ENCODE data around the gene CLNS1A. TPM values are rescaled to one million over a fixed set of nuclear protein-coding genes. Genes with fewer than 3 reads are reported as not detected.
"Not testable (repeated sequence)": the region's sequence is repeated elsewhere in the genome, so short reads cannot be mapped to it uniquely, and the experiment has no call there.

Gene CLNS1A
- 236 and 286 TPM in 2 replicates for total RNA-seq (2014; rRNA removed; shearing (Covaris generic))

DNA sequence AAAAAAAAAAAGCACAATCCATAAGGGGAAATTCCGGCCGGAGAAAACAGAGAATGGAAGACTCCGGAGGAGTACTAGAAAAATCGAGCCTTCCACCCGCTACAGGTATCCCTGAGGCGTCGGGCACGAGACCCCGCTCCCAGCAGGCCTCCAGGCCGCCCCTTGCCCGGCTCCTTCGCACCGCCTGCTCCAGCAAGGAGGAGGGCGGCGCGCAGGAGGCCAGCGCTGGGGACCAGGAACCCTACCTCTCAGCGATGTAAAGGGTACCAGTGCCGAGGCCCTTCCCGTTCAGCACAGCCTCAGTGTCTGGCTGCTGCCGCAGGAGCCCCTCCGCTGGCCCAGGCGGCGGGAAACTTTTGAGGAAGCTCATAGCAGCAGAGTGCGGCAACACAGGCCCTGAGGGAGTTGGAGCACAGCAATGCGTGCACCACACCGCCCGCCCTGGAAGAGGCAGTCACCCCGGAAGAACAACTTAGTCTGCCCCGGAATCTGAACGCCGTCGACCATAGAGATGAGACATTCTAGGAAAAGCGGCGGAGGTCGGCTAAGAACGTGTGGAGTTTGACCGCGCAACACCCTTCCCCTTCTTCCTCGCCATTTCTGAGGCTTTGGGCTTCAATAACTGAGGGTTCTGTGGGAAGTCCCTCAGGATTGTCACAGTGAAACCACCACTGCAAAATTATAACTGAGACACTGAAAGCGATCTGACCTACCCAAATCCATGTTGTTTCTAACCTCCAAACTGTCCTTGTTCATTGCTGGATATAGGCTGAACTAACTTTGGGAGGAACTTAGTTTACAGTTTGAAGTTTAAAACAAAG lies at the start of gene CLNS1A:
CLNS1A (minus strand) TSS at position 450 of the 821 bp plus-strand sequence; CDS start at position 370, 80 bp downstream.
- peak; percentile 89 for DNase-seq (ENCODE audit: low read depth)

DNA sequence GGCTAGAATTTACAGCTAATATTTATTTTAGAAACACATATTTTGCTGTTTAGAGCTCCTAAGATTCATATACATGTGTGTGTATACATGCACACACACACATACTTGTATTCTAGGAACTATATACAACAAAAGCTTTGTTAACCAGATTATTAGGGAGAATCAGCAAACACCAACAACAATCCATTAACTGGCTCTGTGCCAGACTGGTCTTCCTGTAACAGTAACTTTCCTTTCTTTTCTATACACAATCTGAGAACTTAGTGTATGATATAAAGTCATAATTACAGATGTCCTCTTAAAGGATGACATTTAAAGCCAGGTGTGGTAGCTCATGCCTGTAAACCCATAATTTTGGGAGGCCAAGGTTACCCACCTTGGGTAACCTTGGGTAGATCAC lies 49.5 kb upstream of the CLNS1A start:
- no peak for DNase-seq (ENCODE audit: low read depth)

- DNase-seq (ENCODE audit: low read depth) = no peak
Measured at GRCh38 chr11:77677138-77677537, 39.5 kb upstream of the CLNS1A start.

GRCh38 chr11:77672264-77672663 lies 34.7 kb upstream of the CLNS1A start:
- DNase-seq (ENCODE audit: low read depth) = no peak

GRCh38 chr11:77669848-77670511 lies 32.4 kb upstream of the CLNS1A start:
- DNase-seq (ENCODE audit: low read depth) = no peak

DNA sequence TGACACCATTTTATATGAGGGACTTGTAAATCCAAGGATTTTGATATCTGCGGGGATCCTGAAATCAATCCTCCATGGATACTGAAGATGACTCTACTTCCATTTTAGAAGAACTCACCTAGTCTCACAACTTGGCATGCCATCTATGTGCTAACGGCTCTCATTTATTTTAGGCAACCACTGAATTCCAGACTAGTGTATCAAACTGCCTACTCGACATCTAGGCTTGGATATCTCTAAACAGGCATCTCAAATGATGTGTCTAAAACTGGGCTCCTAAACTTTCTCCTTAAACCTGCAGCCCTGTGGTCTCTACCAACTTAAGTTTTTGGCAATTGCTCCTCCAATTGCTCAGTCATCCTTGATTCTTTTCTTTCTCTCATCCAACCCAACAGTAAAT lies 31.2 kb upstream of the CLNS1A start:
- DNase-seq (ENCODE audit: low read depth) = no peak

DNA sequence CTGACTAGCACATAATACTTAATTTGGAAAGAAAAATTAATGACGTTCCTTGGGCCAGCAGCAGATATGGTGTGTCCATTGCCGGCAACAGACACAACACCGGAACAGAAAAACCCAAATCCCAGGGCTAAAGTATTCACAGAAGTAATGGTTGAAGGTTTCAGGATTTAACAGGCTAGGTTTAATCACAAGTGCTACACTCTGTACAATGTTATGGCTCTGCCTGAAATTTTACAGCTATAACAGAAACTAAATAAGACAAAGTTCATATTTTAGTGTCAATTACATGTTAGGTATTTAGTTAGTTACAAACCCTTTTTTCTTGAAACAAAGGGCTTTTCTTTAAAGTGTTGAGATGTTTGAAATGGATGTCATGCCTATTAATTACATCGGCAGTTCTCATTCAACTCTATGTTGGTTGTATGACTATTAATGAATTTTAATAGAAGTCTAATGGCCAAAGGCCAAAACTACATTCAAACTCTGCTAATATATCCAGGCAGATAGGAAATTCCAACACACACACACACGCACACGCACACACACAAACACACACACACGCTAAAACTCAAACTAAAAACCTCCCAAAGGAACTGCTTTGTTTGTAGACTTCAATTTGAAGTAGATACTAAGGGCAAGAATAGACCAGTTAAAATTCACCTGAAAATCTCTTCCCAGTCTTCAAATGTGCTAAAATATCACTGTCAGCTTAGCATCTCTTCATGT lies 27.8 kb upstream of the CLNS1A start:
- DNase-seq (ENCODE audit: low read depth) = no peak

DNA sequence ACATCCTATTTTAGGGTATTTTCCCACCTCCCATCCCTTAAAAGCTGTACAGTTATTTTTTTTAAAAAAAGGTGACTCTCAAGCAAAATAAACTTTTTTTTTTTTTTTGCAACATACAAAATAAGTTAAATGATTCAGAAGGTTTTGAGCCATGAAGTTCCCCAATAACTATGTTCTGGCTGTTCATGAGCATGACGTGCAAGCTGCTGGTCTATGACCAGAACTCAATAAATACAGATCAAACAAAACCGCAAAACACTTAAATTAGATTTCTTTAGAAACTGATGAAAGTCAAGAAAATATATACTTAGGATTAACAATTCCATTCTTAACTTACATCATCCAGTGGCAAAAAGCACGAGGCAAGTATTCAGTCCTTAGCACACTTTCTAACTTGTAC lies 24.1 kb upstream of the CLNS1A start:
- no peak for DNase-seq (ENCODE audit: low read depth)

DNA sequence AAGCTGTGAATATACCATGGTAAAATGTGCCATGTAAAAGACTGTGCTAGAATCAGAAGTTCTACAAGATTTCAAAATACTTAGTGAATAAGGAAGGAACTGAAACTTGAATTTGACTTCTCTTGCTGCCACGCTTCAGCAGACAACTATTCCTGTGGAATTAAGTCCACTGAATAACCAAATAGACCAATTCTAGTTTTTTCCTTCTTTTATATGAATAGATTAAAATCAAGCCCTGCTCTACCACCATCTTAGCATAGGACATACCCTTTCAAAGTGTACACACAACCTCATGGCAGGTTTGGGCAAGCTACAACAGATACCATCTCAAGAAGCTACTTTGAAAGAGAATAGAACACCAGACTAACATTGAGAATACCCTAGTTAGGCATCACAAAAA lies 23.4 kb upstream of the CLNS1A start:
- no peak for DNase-seq (ENCODE audit: low read depth)

DNA sequence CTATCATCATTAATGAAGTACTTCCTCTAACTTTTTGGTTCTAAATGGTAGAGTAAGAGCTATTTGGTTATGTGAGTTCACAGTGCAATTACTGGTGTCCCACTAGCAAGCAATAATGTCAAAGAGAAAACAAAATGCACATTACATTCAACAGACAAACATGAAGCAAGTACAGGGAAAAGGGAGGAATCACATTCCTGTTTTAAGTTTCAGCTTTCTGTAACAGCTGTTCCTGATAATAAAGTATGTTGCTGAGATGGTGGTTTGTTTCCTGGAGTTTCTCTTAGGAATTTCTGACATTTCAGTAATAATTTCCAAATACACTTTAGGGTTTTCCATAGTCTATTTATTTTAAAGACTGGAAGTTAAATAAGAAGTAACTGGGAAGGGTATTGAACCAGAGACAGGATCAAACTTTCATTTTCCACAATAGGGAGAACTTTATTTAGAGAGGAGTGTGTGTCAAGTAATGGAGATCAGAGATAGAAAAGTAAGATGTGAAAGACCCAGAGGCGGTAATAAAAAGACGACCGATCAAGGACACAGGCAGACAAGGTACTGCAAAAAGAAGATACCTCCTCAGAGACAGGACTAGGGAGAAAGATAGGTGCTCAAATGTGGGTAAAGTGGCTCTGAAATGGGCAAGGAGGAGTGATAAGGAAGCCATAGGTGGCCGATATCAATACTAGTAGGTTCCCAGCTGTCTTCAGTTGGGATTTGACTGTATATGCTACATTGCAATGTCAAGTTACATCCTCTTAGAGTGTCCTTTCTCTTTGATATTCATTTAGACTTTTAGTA lies 20.8 kb upstream of the CLNS1A start:
- no peak for DNase-seq (ENCODE audit: low read depth)

GRCh38 chr11:77656362-77656761 lies 18.8 kb upstream of the CLNS1A start:
- DNase-seq (ENCODE audit: low read depth) = no peak

GRCh38 chr11:77654770-77655434 lies 17.3 kb upstream of the CLNS1A start:
- DNase-seq (ENCODE audit: low read depth) = peak; percentile 35

DNA sequence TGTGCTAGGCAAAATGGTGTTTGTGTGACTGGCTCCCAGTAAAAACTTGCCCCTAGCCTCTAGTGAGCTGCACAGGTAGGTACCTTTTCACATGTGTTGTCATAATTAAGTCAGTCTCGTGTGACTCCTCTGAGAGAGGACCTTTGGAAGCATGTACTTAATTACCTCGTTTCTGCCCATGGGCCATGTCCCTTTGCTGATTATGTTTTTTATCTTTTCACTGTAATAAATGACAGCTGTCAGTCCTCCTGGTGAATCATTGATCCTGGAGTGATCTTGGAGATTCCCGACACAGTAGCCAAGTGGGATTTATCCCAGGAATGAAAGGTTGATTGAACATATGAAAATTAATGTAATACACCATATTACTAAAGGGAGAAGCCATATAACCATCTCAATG lies 12.5 kb upstream of the CLNS1A start:
- no peak for DNase-seq (ENCODE audit: low read depth)

DNA sequence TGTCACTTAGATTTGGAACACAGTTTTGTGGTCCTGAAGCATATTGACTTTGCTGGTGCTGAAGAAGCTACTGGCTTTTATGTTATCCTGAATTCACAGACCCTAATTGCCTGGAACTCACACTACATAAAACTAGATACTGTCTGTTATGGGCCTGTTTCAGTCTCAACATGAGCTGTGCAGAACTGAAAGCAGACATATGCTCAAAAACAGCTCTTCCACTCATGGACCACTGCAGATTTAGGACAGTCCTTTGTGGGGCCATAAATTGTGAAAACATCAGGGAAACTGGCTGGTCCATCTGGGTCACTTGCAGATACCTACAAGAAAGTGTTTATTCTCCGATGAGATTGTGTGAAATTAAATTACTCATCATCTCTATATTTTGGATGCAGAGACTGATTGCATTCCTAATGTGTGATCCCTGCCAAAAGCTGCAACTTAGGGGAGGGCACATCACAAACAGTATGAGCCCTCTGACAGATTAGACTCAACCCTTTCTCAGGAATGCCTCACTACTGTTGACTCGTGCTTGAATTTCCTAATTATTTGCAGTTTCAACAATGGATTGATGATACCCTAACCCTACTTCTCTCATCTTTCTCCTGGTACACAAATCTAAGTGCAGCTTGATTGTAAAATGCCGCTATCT lies 10.2 kb upstream of the CLNS1A start:
- no peak for DNase-seq (ENCODE audit: low read depth)

GRCh38 chr11:77644887-77645286 lies 7.3 kb upstream of the CLNS1A start:
- no peak for DNase-seq (ENCODE audit: low read depth)

DNA sequence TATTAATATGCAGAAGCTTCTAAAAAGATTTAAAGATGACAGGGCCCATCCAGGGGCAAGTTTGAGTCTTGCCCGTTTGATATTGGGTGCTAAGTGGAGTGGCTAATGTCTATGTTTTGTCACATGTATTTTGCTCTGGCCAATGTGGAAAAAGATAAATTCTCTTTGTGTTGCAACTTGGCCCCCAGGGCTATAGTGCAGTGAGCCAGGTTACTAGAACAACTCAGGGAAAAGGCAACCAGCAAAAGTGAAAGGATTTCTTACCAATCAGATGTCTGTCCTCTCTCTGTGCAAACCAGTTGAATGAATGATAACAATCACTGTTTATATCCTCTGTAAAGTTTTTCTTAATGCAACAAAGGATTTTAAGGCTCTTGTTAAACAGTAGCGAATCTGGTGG lies 4.6 kb upstream of the CLNS1A start:
- no peak for DNase-seq (ENCODE audit: low read depth)

DNA sequence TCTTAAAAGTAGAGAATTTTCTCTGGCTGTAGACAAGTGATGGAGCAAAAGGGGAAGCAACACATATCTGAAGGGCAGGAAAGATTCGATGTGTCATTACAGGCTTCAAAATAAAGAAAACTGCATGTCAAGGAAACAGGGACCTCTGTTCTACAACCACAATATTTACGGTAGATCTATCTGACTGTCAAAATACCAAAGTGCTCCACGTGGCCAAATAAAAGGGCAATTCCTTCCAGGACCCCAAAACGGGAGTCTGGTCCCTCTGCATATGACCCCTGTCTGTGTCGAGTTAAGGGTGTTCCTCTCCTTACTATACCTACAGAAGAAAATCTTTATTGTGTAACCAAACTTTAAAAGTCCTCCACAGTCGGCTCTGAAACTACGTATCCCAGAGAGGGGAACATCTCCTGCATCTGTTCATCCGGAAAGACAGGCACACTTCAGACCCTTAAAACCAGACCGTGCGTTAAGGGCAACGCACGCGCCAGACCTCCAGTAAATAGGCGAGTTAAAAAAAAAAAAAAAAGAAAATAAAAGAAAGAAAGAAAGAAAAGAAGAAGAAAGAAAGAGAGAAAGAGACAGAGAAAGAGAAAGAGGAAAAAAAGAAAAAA lies 756 bp downstream of the CLNS1A start:
- peak; percentile 4 for DNase-seq (ENCODE audit: low read depth)

- DNase-seq (ENCODE audit: low read depth) = not testable (repeated sequence)
Measured at GRCh38 chr11:77633926-77634325, 3.7 kb downstream of the CLNS1A start.

DNA sequence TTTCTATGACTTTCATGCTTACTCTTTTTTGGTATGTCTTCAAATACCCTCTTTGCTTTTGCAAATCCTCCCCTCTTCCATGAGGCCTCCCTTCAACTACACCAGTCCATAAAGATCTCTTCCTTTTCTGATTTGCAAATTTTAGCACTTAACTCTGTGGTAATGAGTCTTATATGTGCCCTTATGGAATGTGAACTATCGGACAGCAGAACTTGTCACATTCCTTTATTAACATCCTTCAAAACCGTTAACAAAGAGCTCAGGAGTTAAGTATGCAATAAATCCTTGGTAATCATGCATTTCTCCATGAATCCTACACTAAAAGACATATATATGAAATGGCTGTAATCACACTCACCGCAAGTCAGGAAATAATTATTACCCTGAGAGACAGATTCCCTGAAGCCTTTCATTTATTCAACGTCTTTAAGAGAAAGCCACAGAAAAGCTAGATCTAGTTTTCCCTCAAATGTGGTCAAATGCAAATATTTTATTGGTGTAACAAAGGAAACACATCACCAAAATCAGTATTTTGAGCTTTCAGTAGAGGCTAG lies 7.4 kb downstream of the CLNS1A start:
- no peak for DNase-seq (ENCODE audit: low read depth)

All from Daoy (cell line).